HG02885 (cell line): Measurements from ENCODE around the gene PYGB.
"Not testable (repeated sequence)": the region's sequence is repeated elsewhere in the genome, so short reads cannot be mapped to it uniquely, and the experiment has no call there.

Experiments used
- ATAC-seq: cut with Tn5 transposase; IDR thresholded peaks from one replicate; pipeline ENCODE4 v1.9.1; 2021; ENCODE audit warnings: mild to moderate bottlenecking; ENCODE audit not compliant: unreplicated experiment, poor library complexity

The PYGB gene

GRCh38 chr20:25308671-25309394, 60.9 kb downstream of the PYGB start:
- ATAC-seq, result peak; percentile 37

GRCh38 chr20:25309395-25310267, 61.7 kb downstream of the PYGB start:
- ATAC-seq, result no peak

- ATAC-seq, result peak; percentile 88
Measured at GRCh38 chr20:25310268-25310920, 62.5 kb downstream of the PYGB start.

- ATAC-seq, result no peak
Measured at GRCh38 chr20:25310921-25311728, 63.2 kb downstream of the PYGB start.

- ATAC-seq, result not testable (repeated sequence)
Measured at GRCh38 chr20:25312716-25313115, 64.8 kb downstream of the PYGB start.

- ATAC-seq, result no peak
Measured at GRCh38 chr20:25313593-25313992, 65.7 kb downstream of the PYGB start.

GRCh38 chr20:25314497-25315417, 66.9 kb downstream of the PYGB start:
- ATAC-seq, result no peak

- no peak for ATAC-seq
Measured at GRCh38 chr20:25315418-25316210, 67.7 kb downstream of the PYGB start.

- no peak for ATAC-seq
Measured at GRCh38 chr20:25316506-25317190, 68.8 kb downstream of the PYGB start.

- ATAC-seq, result no peak
Measured at GRCh38 chr20:25317351-25318075, 69.6 kb downstream of the PYGB start.

GRCh38 chr20:25318471-25319240, 70.8 kb downstream of the PYGB start:
- ATAC-seq, result peak; percentile 95

GRCh38 chr20:25319241-25320034, 71.6 kb downstream of the PYGB start:
- peak; percentile 9 for ATAC-seq

GRCh38 chr20:25320035-25320800, 72.3 kb downstream of the PYGB start:
- ATAC-seq, result no peak

- no peak for ATAC-seq
Measured at GRCh38 chr20:25321262-25321831, 73.5 kb downstream of the PYGB start.

- no peak for ATAC-seq
Measured at GRCh38 chr20:25321991-25322390, 74.1 kb downstream of the PYGB start.
